Stimulated activated CD8-positive, alpha-beta memory T cell treated with anti-CD3 and anti-CD28 coated beads, Interleukin-2, amount 100 ng/mL, for 48 hours (primary cell): ENCODE data around the gene APPBP2.
"Not testable (repeated sequence)": the region's sequence is repeated elsewhere in the genome, so short reads cannot be mapped to it uniquely, and the experiment has no call there.

Experiments
- DNase-seq, 2 donors: peaks; one replicate each; pipeline ENCODE4 v3.0.0-alpha.2; 2020; ENCODE audit warnings: low read depth in 2 of 2

APPBP2 gene

DNA sequence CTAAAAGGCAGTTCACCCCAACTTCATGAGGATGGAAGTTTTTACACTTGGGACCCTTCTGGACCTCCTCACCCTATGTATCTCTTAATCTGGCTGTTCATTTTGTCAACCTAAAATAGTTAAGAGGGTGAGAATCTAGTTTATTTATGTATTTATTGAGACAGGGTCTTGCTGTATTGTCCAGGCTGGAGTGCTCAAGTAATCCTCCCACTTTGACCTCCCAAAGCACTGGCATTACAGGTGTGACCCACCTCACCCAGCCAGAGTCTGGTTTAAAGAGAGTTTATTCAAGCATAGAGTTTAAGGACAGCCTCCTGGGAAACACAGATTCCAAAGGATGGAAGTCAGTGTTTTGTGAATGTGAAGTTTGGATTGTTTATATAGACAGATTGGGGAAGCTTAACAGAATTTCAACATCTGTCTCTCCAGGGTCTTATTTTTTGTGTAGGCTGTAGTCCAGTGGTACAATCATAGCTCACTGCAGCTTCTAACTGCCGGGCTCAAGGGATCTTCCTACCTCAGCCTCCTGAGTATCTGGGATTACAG, 8.0 kb upstream of the APPBP2 start:
- DNase-seq, result no peak

DNA sequence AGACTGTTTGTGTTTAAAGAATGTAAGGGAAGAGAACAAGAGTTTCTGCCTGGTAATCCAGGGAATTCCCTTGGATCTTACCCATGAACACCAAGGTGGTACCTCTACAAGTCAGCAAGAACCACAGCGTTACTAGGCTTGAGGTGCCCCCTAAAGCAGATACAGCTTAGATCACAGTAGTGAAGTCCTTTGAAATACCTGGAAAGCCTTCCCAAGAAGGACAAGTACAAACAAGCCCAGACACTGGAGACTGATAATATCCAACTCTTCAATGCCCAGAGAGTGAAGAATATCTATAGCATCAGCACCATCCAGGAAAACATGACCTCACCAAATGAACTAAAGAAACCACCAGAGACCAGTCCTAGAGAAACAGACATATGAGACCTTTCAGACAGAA, 3.8 kb upstream of the APPBP2 start:
- no peak for DNase-seq

DNA sequence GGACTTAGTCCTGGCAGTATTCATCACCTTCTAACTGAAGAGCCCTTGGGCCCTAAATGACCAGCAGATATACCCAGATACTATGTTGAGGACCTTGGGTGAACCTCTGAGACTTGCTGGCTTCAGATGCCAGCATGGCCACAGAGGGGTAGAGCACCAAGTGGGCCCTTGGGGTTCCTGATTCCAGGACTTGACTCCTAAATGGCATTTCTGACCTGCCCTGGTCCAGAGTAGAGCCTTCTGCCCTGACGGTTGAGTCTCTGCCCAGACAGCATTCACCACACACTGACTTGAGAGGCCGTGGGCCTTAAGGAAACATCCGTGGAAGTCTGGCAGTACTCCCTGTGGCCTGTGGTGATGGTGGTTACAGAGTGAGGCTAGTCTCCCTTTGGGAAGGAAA, 2.8 kb upstream of the APPBP2 start:
- DNase-seq, result no peak

DNA sequence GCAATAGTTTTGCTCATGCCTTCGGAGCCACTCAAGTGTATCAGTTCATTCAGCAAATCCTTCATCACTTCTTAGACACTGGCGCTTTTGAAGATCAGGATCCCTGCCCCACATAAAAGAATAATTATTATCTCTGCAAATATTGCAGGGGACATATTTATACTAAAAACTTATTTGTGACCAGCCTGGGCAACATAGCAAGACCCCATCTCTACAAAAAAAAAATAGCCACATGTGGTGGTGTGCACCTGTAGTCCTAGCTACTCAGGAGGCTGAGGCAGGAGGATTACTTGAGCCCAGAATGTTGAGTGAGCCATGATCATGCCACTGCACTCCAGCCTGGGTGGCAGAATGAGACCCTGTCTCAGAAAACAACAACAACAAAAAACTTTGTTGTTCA, 1.7 kb upstream of the APPBP2 start:
- no peak for DNase-seq

DNA sequence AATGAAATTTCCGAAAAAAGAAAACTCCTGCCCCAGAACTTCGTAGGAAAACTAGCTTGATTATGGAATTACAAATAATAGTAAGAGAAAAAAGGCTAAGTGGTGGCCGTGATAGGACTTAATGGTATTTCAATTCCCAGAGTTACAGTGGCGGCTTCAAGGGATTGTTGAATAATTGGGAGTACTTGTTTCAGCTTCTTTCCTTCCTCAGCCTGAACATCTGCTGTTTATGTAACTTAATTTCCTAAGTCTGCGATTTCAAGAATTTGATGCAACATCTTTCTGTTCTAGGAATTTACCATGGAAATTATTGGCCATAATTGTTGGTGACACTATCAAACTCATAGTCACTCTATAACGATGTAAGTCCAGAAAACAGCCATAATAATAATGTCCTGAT, 684 bp upstream of the APPBP2 start:
- no peak for DNase-seq

DNA sequence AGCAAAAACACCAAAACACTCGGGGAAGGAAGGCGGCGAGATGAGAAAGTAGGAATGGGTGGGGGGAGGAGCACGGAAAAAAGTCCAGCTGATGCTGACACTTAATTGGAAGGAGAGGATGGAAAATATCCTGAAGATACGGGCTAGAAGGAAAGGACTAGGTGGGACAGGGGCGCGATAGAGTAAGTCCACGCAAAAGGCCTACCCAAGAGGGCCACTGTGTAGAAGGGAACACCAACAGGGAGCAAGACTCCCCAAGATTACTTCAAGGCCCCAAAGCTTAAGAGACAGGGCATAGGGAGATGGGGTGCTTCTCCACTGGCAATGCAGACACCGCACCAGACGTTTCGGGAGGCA, 736 bp downstream of the APPBP2 start:
- DNase-seq, result no peak

DNA sequence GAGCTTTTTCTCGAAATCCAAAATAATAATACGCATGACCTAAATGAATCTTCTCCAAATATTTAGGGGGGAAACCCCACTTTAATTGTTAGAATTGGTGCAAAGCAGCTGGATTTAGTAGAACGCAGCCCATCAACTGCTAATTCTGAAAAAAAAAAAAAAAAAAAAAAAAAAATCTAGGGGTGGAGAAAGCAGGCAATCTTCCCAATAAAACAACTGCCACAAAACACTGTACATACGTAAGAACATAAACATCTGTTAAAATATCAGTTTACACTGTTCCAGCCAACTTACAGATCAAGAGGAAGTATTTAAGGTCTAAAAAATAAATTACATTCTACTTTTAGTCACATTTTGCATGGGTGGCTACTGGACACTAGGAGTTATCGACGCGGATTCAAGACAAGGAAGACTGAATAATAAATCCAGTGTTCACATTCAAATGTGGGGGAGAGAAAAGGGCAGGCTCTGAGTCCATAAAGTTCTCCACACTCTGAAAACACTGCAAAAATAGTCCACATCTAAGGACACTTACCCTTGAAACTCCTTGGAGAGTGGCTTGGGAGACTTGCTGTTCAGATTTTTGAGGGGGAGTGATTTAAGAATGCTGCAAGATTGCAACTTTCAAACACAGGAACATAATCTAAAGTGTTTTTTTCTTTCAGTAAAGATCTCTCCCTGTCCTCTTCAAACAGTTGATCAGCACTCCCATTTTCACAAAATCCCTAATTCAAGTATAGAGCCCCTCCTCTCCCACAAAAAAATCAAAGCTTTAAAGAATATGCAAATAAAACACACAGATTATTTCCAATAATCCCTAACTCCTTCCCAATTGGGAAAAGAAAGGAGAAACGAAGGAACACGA, 1.3 kb downstream of the APPBP2 start:
- DNase-seq, result no peak

DNA sequence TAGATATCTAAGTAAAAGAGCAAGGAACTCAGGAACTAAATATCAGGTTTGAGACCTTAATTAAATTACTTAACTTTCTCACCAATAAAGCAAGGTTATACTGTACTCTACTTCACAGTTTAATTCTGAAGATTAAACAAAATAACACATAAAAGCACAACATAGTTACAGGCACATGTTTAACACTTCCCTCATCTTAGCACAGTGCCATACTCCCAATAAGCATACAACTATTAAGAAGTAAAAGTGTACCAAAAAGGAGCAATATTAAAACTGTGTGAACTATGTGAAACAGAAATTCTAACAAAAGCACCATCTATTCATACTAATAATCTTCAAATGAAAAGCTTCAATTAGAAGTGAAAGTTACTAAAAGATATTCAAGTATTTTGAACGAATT, 2.2 kb downstream of the APPBP2 start:
- no peak for DNase-seq

DNA sequence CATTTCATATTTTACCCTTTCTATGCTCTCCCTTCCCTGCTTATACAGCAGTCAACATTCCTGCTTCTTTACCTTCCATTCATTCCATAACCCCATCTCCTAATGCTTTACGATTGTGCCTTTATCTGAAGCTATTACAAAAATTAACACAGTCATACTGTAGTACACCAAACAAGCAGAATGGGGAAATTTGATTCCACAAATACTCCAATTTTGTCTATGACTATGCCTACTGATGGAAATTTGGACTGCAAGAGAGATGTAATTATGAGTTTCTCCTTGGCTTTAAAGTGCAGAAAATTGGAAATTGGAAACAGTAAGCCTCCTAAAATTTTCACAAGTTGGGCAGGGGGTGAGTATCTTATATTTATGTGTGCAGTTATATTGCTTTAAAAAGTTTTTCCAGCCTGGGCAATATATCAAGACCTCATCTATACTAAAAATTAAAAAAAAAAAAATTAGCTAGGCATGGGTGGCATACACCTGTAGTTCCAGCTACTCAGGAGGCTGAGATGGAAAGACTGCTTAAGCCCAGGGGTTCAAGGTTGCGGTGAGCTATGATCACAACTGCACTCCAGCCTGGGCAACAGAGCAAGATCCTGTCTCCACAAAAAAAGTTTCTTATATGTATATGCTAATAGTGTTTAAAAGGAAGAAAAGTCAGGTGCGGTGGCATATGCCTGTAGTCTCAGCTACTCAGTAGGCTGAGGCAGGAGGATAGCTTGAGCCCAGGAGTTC, 3.0 kb downstream of the APPBP2 start:
- no peak for DNase-seq

DNA sequence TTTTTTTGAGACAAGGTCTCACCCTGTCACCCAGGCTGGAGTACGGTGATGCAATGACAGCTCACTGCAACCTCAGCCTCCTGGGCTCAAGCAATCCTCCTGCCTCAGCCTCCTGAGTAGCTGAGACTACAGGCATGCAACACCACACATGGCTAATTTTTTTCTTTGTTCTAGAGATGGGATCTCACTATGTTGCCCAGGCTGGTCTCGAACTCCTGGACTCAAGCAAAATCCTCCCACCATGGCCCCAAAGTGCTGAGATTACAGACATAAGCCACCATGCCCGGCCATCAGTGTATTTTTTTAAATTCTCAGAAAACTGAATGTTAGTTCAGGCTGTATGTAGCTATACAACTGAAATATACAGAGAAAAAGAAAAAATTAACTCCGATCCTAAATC, 6.2 kb downstream of the APPBP2 start:
- no peak for DNase-seq

DNA sequence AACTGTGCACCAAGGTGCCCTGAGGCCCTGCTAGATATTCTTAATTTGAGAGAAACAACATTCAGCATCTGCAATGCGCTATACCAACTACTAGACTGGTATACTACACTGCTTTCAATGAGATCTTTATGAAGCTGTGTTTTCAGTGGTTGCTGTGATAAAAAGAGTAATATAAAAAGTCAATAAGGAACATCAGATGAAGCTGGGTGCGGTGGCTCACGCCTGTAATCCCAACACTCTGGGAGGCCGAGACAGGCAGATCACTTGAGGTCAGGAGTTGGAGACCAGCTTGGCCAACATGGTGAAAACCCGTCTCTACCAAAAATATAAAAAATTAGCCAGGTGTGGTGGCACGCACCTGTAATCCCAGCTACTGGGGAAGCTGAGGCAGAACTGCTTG, 10.4 kb downstream of the APPBP2 start:
- not testable (repeated sequence) for DNase-seq

DNA sequence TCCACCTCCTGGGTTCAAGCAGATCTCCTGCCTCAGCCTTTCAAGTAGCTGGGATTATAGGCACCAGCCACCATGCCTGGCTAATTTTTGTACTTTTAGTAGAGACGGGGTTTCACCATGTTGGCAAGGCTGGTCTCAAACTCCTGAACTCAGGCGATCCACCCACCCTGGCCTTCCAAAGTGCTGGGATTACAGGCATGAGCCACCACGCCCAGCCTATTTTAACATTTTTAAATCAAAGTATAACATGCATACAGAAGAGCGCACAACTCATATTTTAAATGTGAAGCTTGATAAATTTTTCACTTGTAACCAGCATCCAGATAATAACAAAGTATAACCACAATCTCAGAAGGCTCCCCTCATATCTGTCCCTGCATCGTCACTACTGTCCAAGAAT, 10.8 kb downstream of the APPBP2 start:
- not testable (repeated sequence) for DNase-seq

DNA sequence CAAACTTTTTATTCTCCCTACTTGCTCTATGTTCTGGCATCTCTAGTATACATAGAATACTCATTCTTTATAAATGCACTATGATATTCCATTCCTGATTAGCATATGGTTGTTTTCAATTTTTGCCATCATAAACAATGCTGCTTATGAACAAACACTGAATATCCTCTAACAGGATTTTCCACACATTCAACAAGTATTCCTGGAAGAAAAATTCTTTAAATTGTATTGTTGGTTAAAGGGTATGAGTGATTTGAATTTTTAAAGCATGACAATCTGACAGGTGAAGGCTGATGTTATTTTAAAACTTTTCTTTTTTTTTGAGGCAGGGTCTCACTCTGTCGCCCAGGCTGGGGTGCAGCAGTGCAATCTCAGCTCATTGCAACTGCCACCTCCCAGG, 11.5 kb downstream of the APPBP2 start:
- DNase-seq, result no peak

DNA sequence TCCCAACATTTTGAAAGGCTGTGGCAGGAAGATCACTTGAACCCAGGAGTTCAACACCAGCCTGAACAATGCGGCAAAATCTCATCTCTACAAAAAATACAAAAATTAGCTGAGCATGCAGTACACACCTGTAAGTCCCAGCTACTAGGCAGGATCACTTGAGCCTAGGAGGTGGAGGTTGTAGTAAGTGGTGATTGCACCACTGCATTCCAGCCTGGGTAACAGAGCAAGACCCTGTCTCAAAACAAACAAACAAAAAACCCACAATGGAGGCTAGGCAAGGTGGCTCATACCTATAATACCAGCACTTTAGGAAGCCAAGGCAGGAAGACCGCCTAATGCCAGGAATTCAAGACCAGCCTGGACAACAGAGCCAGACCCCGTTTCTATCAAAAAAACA, 12.0 kb downstream of the APPBP2 start:
- no peak for DNase-seq

DNA sequence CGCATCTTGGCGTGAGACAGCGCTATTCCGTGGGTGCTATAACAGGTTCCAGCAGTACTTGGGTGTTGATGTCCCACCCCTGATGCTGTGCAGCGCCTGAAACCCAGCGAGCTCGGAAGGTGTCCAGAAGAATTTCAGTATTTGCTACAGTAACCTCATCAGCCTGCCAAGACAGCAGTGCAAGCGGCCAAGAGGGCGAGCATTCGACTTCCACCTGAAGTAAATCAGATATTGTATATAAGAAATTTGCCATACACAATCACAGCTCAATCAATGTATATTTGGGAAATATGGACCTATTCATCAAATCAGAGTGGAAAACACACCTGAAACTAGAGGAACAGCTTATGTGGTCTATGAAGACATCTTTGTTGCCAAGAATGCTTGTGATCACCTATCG, 13.0 kb downstream of the APPBP2 start:
- no peak for DNase-seq

DNA sequence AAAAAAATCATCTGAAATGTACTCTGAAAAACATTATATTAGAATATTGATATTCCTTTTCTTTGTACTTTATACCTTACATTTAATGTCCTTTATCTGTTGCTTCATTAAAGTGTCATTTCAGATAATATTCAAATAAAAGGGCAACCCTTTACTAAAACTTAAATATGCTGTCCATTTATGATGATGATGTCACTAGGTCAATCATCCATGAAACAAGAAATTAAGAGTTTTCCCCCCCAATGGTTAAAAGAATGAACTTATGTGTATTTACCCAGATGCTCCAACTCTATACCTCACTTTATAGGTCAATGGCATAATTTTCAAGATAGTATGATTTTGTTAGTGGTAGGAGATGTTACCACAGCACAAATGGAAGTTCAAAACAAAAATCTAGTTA, 15.3 kb downstream of the APPBP2 start:
- DNase-seq, result no peak

DNA sequence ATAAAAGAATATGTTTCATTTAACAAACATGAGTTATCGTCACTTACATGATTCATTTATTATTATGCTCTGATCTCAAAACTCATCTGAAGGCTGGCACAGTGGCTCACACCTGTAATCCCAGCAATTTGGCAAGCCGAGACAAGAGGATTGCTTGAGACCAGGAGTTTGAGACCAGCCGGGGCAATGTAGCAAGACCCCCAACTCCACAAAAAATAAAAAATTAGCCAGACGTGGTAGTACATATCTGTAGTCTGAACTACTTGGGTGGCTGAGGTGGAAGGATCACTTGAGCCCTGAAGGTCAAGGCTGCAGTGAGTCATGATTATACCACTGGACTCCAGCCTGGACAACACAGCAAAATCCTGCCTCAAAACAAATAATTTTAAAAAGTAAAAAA, 16.0 kb downstream of the APPBP2 start:
- no peak for DNase-seq

DNA sequence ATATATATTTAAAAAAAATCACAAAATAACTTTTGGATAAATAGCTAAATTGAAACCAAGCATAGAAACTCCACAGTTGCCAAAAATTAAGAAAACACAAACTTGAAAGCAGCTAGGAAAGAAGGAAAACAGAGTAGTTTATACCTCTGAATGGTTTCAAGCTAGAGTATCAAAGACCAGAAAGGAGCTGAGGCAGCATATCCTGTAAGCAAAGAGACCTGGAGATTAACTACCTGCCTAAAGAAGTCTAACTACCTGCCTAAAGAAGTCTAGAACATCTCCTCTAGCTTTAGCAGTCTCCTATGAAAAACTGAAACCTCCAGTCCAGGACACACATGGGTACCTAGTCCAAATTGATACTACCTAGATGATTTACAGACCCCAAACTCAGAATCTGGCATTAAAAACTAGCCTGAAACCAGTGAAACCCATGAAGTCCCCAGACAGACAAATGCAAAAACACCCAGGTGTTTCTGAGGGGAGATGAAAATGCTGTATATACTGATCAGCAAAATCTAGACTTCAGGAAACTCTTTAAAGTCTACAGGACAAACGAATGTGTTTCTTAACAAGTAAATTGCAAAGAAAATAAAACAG, 17.6 kb downstream of the APPBP2 start:
- no peak for DNase-seq

DNA sequence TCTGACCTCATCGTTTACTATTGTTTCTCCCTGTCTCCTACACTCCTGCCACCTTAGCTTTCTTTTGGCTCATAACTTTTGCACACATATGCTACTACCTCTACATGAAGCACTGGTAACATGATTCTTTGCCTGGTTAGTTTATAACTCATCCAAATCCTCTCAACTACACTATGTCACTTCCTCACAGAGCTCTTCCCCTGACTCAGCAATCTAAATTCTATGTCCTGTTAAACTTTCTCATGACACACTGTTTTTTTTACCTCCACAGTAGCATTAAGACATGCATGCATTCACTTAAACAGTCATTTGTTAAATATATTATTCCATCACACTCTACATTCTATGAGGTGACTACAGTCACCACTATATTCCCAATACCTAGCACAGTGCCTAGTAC, 19.7 kb downstream of the APPBP2 start:
- DNase-seq, result no peak

DNA sequence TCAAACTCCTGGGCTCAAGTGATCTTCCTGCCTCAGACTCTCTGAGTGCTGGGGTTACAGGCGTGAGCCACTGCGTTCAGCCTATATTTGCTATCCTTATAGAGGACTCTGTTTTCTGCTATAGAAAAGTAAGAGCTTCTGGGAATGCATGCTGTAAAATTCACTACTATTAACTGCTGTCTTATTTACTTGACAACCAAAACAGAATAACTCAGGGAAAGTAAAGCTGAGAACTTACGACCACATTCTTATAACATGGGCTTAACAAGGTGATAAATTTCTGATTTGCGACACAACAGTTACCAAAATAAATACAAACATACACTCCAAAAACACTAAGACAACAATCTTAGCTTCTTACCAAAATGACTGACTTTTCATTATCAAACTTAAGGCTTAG, 23.9 kb downstream of the APPBP2 start:
- no peak for DNase-seq

DNA sequence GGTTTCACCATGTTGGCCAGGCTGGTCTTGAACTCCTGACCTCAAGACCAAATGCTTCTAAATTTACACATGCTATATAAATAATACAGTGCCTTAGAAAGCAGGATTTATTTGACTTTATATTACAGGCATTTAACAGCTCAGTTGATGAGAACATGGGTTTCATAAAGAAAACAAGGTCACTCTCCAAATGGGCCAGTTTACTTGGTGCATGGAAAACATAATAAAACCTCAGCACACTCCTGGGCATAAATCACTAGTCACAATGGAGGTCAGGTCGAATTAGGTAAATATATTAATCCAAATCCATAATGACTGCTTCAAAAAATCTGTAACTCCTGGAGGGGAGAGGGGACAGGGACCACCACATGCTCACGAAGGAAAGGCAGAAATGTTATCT, 24.5 kb downstream of the APPBP2 start:
- no peak for DNase-seq

DNA sequence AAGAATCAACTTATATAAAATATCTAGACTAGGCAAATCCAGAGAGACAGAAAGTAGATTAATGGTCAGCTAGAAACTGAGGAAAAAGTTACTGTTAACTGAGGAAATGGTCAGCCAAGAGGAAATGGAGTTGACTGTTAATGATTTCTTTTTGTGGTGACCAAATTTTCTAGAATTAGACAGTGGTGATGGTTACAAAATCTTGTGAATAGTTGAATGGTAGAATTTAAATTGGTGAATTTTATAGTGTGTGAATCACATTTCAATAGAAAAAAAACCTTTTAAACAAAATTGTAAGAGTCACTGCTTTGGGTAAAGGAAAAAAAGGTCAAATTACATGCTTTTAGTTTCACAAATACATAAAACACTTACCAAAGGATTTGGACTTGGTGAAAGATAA, 30.0 kb downstream of the APPBP2 start:
- no peak for DNase-seq

DNA sequence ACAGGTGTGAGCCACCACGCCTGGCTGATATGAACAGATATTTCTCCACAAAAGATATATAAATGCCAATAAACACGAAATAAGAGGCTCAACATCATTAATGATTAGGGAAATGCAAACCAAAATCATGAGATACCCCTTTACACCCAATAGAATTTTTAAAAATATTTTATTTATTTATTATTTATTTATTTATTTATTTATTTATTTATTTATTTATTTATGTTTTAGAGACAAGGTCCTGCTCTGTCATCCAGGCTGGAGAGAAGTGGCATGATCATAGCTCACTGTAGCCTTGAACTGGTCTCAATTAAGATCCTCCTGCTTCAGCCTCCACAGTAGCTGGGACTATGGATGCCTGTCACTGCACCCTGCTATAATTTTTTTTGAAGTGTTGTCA, 30.8 kb downstream of the APPBP2 start:
- no peak for DNase-seq
